Measurements from ENCODE around the gene DNER. TPM values are rescaled to one million over a fixed set of nuclear protein-coding genes. Genes with fewer than 3 reads are reported as not detected.

Gene DNER
- total and polyA plus RNA-seq, 4 donors: 0.01 TPM; not detected in 3

- no peak for TF ChIP-seq GABPA (IDR thresholded peaks at IDR 0.05 in 1 of 2, conservative IDR thresholded peaks at IDR 0.05 in 1 of 2)
- no peak for TF ChIP-seq ATF3 (IDR thresholded peaks at IDR 0.05)
- TF ChIP-seq HNF4G (IDR thresholded peaks at IDR 0.05): no peak
- no peak for TF ChIP-seq JUND (IDR thresholded peaks at IDR 0.05)
- no peak overlapping the region for H3K27ac ChIP-seq (ENCODE audit: low read depth in 1 of 2, low read length in 2 of 2)
Measured at GRCh38 chr2:229419158-229419557, 295.2 kb downstream of the DNER start.

GRCh38 chr2:229417916-229418315 lies 296.4 kb downstream of the DNER start:
- H3K9me3 ChIP-seq (ENCODE audit: control insufficient read depth in 4 of 4, low read length in 3 of 4): peaks cover 0 to 4% (median 2%) of the 10 kb centered on the region in 4 donors

More at GRCh38 chr2:229419158-229419557, 295.2 kb downstream of the DNER start:
- H3K9me3 ChIP-seq (ENCODE audit: control insufficient read depth in 4 of 4, low read length in 3 of 4): peaks cover 0 to 9% (median 4%) of the 10 kb centered on the region in 4 donors
- no peak for DNase-seq (ENCODE audit: low spot score)
- peaks cover 0 to 2% (median 0%) of the 10 kb centered on the region in 4 donors for H3K27me3 ChIP-seq (ENCODE audit: control insufficient read depth in 4 of 4, insufficient read depth in 4 of 4, low read length in 3 of 4)
- H3K9ac ChIP-seq (ENCODE audit: low read depth in 1 of 2, low read length in 2 of 2): no peak overlapping the region
- H3K36me3 ChIP-seq (ENCODE audit: control insufficient read depth in 4 of 4, insufficient read depth in 3 of 4, low read depth in 1 of 4, low read length in 3 of 4): no peaks in the 10 kb centered on the region
- WGBS: 57% methylated on average over 1 of the region's 1 CpG
- no peak overlapping the region for H3K4me3 ChIP-seq (ENCODE audit: low read depth in 1 of 3, low read length in 3 of 3)
- H3K4me1 ChIP-seq (ENCODE audit: control insufficient read depth in 4 of 4, insufficient read depth in 4 of 4, low read length in 3 of 4): no peaks in the 10 kb centered on the region

GRCh38 chr2:229417176-229417575 lies 297.2 kb downstream of the DNER start:
- TF ChIP-seq GABPA (IDR thresholded peaks at IDR 0.05 in 1 of 2, conservative IDR thresholded peaks at IDR 0.05 in 1 of 2) (no peak), MAX (IDR thresholded peaks at IDR 0.05) (no peak), ATF3 (IDR thresholded peaks at IDR 0.05) (no peak), HNF4A (conservative IDR thresholded peaks at IDR 0.05) (no peak), RAD21 (IDR thresholded peaks at IDR 0.05) (no peak), CTCF (IDR thresholded peaks at IDR 0.05; ENCODE audit: low read depth, low read length, missing input control) (no peak), JUND (IDR thresholded peaks at IDR 0.05) (no peak), SP1 (IDR thresholded peaks at IDR 0.05) (no peak), NR2F2 (IDR thresholded peaks at IDR 0.05) (no peak)
- H3K36me3 ChIP-seq (ENCODE audit: control insufficient read depth in 4 of 4, insufficient read depth in 3 of 4, low read depth in 1 of 4, low read length in 3 of 4): no peaks in the 10 kb centered on the region
- no peak for DNase-seq (ENCODE audit: low spot score)
- no peaks in the 10 kb centered on the region for H3K4me1 ChIP-seq (ENCODE audit: control insufficient read depth in 4 of 4, insufficient read depth in 4 of 4, low read length in 3 of 4)
- no peak overlapping the region for H3K9ac ChIP-seq (ENCODE audit: low read depth in 1 of 2, low read length in 2 of 2)
- H3K27me3 ChIP-seq (ENCODE audit: control insufficient read depth in 4 of 4, insufficient read depth in 4 of 4, low read length in 3 of 4): peaks cover 0 to 2% (median 0%) of the 10 kb centered on the region in 4 donors
- H3K27ac ChIP-seq (ENCODE audit: low read depth in 1 of 2, low read length in 2 of 2): no peak overlapping the region
- WGBS: 65% methylated on average over 8 of the region's 8 CpGs
- no peak overlapping the region for H3K4me3 ChIP-seq (ENCODE audit: low read depth in 1 of 3, low read length in 3 of 3)
- H3K9me3 ChIP-seq (ENCODE audit: control insufficient read depth in 4 of 4, low read length in 3 of 4): peaks cover 0 to 4% (median 2%) of the 10 kb centered on the region in 4 donors

More at GRCh38 chr2:229417916-229418315, 296.4 kb downstream of the DNER start:
- peaks cover 0 to 2% (median 0%) of the 10 kb centered on the region in 4 donors for H3K27me3 ChIP-seq (ENCODE audit: control insufficient read depth in 4 of 4, insufficient read depth in 4 of 4, low read length in 3 of 4)
- 64% methylated on average over 7 of the region's 7 CpGs for WGBS
- H3K4me3 ChIP-seq (ENCODE audit: low read depth in 1 of 3, low read length in 3 of 3): no peak overlapping the region
- TF ChIP-seq HNF4A (conservative IDR thresholded peaks at IDR 0.05): no peak
- TF ChIP-seq FOXA1 (IDR thresholded peaks at IDR 0.05): no peak
- no peak for TF ChIP-seq RXRA (IDR thresholded peaks at IDR 0.05)
- TF ChIP-seq JUND (IDR thresholded peaks at IDR 0.05): no peak
- no peak for TF ChIP-seq EGR1 (IDR thresholded peaks at IDR 0.05; ENCODE audit: low read depth in 2 of 2)
- TF ChIP-seq ATF3 (IDR thresholded peaks at IDR 0.05): no peak
- no peak for TF ChIP-seq GABPA (IDR thresholded peaks at IDR 0.05 in 1 of 2, conservative IDR thresholded peaks at IDR 0.05 in 1 of 2)
- no peaks in the 10 kb centered on the region for H3K4me1 ChIP-seq (ENCODE audit: control insufficient read depth in 4 of 4, insufficient read depth in 4 of 4, low read length in 3 of 4)
- H3K27ac ChIP-seq (ENCODE audit: low read depth in 1 of 2, low read length in 2 of 2): no peak overlapping the region
- no peaks in the 10 kb centered on the region for H3K36me3 ChIP-seq (ENCODE audit: control insufficient read depth in 4 of 4, insufficient read depth in 3 of 4, low read depth in 1 of 4, low read length in 3 of 4)
- H3K9ac ChIP-seq (ENCODE audit: low read depth in 1 of 2, low read length in 2 of 2): no peak overlapping the region
- no peak for DNase-seq (ENCODE audit: low spot score)
